B cell (primary cell): ENCODE results near the gene TNFAIP8L3.
"Not testable (repeated sequence)": the region's sequence is repeated elsewhere in the genome, so short reads cannot be mapped to it uniquely, and the experiment has no call there.

Experiments used
- EZH2 ChIP-seq: IDR thresholded peaks from 2 replicates; pipeline ENCODE4 v1.6.1; 2012; ENCODE audit warnings: borderline replicate concordance, low read depth, mild to moderate bottlenecking, moderate library complexity, low read length; ENCODE audit not compliant: insufficient read depth, poor library complexity, severe bottlenecking
- TF ChIP-seq, protein P1 (sequence below): fragments of 200-600 bp; IDR thresholded peaks from one replicate; pipeline ENCODE4 v1.8.0; 2022; ENCODE audit warnings: antibody characterized with exemption, mild to moderate bottlenecking

- TF ChIP-seq, protein P1, sequence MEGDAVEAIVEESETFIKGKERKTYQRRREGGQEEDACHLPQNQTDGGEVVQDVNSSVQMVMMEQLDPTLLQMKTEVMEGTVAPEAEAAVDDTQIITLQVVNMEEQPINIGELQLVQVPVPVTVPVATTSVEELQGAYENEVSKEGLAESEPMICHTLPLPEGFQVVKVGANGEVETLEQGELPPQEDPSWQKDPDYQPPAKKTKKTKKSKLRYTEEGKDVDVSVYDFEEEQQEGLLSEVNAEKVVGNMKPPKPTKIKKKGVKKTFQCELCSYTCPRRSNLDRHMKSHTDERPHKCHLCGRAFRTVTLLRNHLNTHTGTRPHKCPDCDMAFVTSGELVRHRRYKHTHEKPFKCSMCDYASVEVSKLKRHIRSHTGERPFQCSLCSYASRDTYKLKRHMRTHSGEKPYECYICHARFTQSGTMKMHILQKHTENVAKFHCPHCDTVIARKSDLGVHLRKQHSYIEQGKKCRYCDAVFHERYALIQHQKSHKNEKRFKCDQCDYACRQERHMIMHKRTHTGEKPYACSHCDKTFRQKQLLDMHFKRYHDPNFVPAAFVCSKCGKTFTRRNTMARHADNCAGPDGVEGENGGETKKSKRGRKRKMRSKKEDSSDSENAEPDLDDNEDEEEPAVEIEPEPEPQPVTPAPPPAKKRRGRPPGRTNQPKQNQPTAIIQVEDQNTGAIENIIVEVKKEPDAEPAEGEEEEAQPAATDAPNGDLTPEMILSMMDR = not testable (repeated sequence)
- not testable (repeated sequence) for TF ChIP-seq EZH2
Observed at GRCh38 chr15:51140347-51140746, 45.6 kb upstream of the TNFAIP8L3 start.
